SK-MEL-5 (cell line): ENCODE results near the gene STAG3. TPM values are rescaled to one million over a fixed set of nuclear protein-coding genes. Genes with fewer than 3 reads are reported as not detected.
"Not testable (repeated sequence)": the region's sequence is repeated elsewhere in the genome, so short reads cannot be mapped to it uniquely, and the experiment has no call there.

ENCODE experiments used
- DNase-seq: peaks from one replicate; pipeline ENCODE4 v3.0.0-alpha.2; 2016; ENCODE audit warnings: low read depth, low spot score
- in situ Hi-C: cut with HindIII; loops from 2 replicates; pipeline ENCODE4 v1.10.0; 2016; ENCODE audit warnings: low sequenced_read_pairs, high pct_unique_total_duplicates, low pct_unique_long_range_greater_than_20kb
- total RNA-seq: library from RNA; depleted of rRNA; stranded (reverse); fragments of >200 nt; shearing (Covaris generic); gene quantifications from 2 replicates; pipeline ENCODE4 v1.2.3, GENCODE V29; 2014

STAG3 gene
- total RNA-seq, 1 experiment from 2014 or later, result 3.4 TPM

DNA sequence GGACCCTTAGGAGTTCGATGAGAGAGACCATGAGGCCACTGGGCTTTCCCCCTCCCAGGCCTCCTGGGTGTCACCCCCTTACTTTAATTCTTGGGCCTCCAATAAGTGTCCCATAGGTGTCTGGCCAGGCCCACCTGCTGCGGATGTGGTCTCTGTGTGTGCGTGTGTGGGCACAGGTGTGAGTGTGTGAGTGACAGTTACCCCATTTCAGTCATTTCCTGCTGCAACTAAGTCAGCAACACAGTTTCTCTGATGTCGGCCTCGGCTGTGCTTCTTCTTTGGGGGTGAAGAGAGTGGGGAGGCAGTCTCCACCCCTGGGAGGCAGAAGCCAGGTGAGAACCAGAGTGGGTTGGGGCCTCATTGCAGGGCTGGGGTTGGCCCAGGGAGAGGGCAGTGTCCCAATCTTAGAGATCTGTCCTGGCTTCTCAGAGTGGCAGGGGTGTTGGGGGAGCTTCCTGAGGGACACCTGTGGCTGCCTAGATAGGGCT lies 43.6 kb downstream of the STAG3 start:
- no peak for DNase-seq
- in situ Hi-C loops, result no loop called here

DNA sequence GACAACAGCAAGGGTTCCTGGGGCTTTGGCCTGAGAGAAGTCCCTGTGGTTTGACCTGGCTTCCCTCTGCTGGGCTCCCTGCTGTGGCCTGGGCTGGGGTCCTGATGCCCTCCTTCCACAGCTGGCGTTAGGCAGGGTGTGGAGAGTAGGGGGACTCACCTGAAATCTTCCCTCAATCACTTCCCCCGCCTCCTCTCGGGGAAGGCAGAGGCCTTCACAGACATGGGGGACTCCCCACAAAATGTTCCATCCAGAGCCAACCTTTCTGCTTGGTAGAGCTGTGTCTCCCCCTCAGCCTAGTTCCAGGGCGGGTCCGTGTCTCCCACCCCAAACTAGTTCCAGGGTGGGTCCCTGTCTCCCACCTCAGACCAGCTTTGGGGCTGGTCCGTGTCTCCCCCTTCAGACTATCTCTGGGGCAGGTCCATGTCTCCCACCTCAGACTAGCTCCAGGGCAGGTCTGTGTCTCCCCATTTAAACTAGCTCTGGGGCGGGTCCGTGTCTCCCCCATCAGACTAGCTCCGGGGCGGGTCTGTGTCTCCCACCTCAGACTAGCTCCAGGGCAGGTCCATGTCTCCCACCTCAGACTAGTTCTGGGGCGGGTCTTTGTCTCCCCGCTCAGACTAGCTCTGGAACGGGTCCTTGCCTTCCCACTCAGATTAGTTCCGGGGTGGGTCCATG lies 44.2 kb downstream of the STAG3 start:
- in situ Hi-C loops, result no loop called here
- no peak for DNase-seq

DNA sequence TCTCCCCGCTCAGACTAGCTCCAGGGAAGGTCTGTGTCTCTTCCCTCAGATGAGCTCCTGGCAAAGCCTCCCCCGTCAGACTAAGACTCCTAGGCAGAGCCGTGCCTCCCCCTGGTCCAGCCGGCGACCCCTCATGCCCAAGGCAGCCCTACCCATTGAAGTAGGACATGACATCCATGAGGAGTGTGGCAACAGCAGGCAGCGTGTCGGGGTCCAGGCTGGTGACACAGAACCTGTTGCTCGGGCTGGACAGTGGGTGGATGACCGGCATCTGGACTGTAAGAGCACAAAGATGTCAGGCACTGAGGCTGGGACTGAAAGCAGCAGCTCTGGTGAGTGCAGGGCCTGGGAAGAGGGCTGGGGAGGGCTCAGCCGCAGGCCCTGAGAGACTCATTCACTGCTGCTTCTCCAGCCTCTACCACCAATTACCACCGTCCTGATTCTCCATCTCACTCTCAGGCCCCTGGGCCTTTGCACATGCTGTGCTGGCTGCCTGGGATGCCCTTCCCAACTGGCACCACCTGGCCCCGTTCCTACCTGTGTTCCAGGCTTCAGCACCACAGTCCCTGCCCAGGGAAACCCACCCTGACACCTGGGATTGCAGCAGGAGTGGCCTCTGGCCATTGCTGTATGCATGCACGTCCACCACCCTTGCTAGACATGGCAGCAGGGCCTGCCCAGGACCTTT lies 44.9 kb downstream of the STAG3 start:
- in situ Hi-C loops, result no loop called here
- DNase-seq, result no peak

DNA sequence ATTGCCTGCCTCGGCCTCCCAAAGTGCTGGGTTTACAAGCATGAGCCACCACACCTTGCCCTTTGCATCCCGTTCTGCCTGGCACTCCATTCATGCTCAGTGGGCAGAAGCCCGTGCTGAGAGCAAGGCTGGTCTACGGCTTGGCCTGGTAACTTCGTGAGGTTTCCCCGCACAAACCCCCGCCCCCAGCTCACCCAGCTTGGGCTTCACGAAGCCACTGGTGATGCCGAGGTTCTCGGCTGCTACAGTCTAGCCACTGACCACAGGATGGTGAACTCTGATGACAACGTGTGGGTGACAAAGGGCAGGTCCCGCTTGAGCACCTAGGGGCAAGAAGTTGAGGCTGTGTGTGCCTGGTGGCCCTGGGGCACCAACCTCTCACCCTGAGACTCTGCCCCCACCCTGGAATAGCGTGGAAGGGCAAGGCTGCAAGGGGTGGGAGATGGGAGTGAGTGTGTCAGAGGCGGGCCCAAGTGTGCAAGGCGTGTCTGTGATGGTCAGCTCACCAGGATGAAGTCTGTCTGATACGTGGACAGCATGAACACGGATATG lies 45.7 kb downstream of the STAG3 start:
- DNase-seq, in situ Hi-C loops: not testable (repeated sequence)

DNA sequence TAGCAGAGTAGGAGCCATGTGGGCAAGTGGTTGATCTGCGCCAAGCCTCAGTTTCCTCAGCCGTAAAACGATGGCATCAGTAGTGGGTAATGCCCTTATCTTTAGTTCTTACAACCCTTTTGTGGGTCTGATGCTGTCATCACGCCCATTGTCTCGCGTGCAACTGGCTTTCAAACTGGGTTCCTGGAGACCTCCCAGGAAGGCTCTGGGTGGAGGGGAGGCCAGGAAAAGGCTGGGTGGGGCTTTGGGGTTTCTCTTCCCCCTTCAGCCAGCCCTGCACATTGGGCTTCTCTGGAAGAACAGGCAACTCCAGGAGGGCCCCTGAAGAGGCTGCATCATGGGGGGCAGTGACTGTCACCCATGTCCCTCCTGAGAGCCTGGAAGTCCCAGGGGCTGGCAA lies 47.2 kb downstream of the STAG3 start:
- in situ Hi-C loops, result not testable (repeated sequence)

DNA sequence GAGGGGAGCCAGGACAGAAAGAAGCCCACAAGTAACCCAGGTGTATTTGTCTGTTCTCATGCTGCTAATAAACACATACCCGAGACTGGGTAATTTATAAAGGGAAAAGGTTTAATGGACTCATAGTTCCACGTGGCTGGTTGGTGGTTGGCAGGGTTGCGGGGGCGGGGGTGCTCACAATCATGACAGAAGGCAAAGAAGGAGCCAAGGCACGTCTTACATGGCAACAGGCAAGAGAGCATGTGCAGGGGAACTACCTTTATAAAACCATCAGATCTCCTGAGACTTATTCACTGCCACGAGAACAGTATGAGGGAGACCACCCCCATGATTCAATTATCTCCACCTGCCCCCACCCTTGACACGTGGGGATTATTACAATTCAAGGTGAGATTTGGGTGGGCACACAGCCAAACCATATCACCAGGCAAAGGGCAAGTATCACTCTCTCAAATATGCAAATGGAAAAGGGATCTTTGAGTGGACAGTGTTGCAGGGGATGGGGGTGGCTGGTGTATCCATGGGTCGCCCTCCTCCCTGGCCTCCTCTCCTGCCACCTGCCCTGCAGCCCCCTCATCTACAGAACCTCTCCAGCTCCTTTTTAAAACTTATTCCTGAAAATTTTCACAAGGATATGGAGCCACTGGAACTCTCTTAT lies 57.1 kb downstream of the STAG3 start:
- DNase-seq, in situ Hi-C loops: not testable (repeated sequence)

More for the DNA sequence above, 47.2 kb downstream of the STAG3 start:
- DNase-seq, result not testable (repeated sequence)

DNA sequence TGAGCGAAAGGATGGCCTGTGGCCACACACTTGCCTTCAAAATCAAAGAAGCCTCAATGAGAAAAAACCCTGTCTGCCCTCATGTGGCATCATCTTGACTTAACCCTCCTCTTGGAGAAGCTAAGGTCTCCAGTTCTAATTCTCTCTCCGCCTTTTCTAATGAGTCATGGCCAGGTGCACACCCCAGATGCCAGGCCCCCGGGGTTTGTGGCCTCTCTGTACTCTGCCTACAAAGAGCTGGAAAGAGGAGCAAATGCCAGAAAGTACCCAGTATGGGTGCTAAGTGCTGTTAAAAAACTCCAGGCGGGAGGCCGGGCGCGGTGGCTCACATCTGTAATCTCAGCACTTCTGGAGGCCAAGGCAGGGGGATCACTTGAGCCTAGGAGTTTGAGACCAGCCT lies 62.3 kb downstream of the STAG3 start:
- DNase-seq, in situ Hi-C loops: not testable (repeated sequence)

DNA sequence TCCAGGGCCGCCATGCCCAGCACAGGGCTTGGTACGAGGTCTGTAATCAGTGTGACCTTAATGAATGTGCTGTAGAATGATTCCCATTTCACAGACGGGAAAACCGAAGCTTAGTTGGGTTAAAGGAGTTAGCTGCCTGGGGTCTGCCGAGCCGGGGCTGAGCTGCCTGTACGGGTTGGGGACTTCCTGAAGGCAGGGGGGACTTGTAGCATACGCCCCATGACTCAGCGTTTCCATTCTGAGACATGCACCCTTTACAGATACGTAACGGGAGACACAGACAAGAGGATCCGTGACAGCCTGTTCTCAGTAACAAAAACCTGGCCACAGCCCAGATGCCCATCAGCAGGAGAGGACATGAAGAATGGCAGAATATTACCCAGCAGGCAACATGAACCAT lies 65.7 kb downstream of the STAG3 start:
- in situ Hi-C loops, DNase-seq: not testable (repeated sequence)

DNA sequence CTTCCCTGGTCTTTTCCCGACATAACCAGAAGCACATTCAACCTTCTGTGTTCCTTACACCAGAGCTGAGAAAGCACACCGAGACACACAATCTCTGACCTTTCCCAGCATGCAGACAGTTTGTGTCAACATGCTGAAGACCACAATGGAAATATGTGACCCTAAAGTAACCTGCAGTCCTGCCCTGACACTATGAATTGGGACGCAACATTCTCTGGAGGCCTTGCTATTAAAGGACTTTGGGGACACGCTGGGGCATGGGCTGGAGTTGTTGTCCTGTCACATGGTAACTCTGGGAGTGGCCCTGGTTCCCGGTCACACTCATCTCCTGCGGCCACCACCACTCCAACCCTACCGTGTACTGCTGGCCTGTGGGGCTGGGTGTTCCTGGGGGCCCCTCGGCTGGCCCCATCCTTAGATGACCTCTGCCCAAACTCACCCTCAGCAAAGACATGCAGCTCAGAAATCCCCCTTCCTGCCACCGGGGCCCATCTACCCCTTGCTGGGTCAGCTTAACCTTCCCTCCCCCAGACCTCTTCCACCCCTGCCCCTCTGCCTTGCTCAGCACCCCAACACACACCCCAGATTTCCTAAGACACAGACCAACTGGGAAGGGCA lies 67.4 kb downstream of the STAG3 start:
- DNase-seq, in situ Hi-C loops: not testable (repeated sequence)

DNA sequence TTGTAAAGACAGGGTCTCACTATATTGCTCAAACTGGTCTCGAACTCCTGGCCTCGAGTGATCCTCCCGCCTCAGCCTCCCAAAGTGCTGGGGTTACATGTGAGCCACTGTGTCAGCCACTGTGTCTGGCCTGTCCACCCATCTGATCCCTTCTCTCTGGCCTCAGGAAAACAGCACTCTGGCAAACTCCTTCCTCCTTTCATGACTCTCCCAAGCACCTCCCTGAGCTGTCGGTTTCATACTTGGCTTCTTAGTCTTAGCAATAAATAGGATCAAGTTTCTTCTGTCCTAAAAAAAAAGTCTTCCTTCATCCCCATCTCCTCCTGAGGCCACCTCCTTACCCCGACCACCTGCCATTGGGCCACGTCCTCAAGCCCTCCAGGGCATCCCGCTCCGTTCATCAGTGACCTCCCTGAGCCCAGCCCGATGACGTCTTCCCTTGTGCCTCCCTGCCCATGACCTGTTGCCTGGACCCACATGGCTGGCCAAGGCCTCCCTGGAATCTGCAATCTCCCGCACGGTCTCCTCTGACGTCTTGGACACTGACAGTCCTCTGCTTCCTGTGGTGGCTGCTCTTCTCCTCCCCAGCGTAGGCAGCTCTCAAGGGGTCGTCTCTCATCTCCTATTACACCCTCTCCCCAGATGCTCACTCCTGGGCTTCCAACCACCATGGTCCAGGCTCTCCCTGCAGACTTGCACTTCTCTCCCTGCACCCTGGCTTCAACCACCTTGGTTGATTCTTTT lies 68.6 kb downstream of the STAG3 start:
- DNase-seq, in situ Hi-C loops: not testable (repeated sequence)

DNA sequence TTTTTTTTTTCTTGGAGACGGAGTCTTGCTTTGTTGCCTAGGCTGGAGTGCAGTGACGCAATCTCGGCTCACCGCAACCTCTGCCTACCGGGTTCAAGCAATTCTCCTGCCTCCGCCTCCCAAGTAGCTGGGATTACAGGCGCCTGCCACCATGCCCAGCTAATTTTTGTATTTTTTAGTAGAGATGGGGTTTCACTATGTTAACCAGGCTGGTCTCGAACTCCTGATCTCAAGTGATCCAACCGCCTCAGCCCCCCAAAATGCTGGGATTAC lies 69.1 kb downstream of the STAG3 start:
- DNase-seq, in situ Hi-C loops: not testable (repeated sequence)

DNA sequence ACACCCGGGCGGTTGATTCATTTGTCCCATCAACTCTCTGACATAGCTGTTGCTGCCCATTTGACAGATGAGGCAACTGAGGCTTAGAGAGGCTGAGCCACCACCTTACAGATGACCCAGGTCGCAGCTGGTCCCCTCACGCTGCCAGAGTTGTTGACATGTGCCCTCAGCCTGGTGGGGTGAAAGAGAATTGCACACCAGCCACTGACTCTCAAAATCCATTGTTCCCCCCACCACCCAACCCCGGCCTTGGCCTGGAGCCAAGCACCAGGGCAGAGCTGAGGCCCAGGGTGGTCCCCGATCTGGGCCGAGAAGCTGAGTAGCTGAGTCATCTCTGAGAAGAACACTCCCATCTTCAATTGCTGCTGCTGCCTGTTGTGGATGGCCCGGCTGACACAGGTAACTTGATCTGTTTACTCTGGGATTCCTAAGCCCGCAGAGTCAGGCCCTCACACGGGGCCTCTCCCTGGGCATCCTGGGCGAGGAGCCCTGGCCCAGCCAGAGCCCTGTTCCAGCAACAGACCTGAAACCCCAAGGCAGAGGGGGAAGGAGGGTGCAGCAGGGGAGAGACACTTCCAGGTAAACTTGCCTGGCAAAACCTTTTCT lies 69.5 kb downstream of the STAG3 start:
- in situ Hi-C loops, result no loop called here
- DNase-seq, result no peak

DNA sequence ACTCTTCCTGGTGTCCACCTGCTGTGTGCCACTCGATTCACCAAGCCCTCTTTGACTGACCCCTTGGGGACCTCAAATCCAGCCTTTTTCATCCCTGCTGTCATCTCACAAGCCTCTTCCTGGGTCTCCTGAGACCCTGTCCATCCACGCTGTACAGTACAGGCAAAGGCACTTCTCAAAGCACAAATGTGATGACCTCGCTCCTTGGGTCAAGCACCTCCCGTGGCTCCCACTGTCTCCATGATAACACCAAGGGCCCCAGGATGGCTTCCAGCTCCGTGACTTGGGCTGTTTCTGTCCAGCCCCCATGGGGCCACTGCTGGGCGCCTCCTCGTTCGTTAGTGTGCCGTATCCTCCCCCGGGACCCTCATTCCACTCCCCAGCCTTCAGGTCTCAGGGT lies 70.8 kb downstream of the STAG3 start:
- in situ Hi-C loops, result no loop called here
- DNase-seq, result no peak

DNA sequence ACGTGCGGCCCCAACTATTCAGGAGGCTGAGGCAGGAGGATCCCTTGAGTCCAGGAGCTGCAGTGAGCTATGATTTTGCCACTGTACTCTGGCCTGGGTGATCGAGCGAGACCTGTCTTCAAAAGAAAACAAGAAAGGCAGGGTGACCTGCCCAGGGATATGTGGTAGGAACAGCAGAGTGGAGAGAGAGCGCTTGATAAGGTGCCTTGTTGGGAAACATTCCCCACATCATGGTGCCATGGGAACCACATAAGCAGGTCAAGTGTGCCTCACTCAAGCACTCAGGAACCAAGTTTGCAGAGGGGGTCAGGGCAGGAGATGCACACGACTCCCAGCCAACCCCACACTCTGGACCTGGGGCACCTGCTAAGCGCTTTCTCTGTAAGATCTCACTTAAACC lies 79.3 kb downstream of the STAG3 start:
- DNase-seq, result no peak
- in situ Hi-C loops, result no loop called here

DNA sequence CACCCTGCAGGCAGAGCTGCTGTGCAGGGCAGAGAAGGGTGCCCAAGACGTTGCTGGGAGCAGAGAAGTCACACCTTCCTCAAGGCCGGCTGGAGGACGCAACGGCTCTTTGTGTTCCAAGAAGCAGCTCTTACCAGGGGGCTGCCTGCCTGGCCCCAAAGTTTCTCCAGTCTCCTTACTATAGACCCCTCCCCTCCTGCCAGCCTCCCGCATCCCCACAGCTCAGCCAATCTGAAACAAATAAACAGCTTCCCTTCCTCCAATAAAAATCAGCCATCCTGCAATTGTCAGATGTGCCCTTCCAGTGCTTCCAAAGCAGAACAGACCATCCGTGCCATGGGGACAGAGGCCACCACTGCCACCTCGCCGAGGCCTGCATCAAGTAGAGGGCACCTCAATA lies 82.3 kb downstream of the STAG3 start:
- in situ Hi-C loops, result not testable (repeated sequence)

DNA sequence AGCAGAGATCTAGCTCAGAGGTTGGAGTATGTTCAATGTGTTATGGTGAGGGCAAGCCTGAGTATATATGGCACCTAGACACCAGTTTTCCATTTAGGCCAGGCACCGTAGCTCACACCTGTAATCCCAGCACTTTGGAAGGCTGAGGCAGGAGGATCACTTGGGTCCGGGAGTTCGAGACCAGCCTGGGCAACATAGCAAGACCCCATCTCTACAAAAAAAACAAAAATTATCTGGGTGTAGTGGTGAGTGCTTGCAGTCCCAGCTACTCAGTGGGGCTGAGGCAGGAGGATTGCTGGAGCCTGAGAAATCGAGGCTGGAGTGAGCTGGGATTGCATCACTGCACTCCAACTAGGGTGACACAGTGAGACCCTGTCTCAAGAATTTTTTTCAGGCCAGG lies 85.2 kb downstream of the STAG3 start:
- DNase-seq, in situ Hi-C loops: not testable (repeated sequence)

More for the DNA sequence above, 82.3 kb downstream of the STAG3 start:
- not testable (repeated sequence) for DNase-seq
